Stimulated activated CD4-positive, alpha-beta T cell treated with anti-CD3 and anti-CD28 coated beads, Interleukin-4, amount 100 ng/mL, for 48 hours (primary cell): ENCODE results near the gene DPYD.

ENCODE experiments used
- DNase-seq, 2 donors: peaks; one replicate each; pipeline ENCODE4 v3.0.0-alpha.2; 2020; ENCODE audit warnings: low read depth in 2 of 2

DPYD gene

DNA sequence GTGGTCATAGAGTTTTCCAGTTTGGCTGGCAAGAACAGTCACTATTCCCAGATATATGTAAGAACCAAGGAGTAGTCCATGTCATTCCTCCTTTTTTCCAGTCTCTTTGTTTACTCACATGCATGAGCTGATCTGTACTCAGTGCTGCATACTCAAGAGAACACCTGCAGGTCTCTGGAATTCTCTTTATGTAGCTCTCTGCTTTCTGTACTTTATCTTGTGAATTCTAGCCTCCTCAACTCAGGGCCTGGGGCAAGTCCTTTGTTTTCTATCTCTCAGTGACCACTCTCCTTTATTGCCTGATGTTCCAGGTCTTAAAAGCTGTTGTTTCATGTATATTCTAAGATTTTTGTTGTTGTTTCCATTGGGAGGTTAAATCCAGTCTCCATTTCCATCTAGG lies 478.9 kb downstream of the DPYD start:
- DNase-seq = no peak

- no peak for DNase-seq
Observed at GRCh38 chr1:97433824-97434177, 487.0 kb downstream of the DPYD start.

DNA sequence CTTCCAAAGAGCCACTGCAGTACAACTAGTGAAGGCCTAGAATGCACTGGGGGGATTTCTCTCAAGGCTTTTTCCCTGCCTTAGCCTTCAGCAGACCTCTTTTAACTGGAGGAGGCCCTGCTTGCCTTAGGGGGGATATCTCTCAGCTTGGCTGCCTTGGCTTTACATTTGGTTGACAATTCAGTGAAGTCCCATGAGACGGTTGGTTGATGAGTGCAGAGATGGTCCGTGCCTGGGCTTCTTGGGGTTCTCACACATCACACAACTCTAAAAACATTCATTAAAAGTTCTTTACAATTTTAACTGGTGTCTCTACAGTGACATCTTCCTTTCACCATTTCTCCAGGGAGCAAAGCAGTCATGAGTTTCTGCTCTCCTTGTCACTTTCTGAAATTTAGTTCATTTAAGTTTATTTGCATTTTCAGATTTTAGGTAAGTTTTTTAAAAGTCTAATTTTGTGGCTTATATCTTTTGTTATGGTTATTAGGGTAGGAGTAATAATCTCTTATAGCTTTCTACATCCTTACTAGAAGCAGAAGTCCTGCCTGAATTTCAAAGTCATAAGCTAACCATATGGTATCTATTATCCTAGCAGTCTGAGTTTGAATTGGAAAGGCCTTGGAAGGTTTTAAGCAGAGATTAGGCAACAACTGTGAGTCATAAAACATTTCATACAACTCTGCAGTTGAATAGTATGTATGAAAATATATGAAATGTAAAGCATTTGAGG lies 487.6 kb downstream of the DPYD start:
- DNase-seq = no peak

- DNase-seq = no peak
Observed at GRCh38 chr1:97427371-97427770, 493.5 kb downstream of the DPYD start.

DNA sequence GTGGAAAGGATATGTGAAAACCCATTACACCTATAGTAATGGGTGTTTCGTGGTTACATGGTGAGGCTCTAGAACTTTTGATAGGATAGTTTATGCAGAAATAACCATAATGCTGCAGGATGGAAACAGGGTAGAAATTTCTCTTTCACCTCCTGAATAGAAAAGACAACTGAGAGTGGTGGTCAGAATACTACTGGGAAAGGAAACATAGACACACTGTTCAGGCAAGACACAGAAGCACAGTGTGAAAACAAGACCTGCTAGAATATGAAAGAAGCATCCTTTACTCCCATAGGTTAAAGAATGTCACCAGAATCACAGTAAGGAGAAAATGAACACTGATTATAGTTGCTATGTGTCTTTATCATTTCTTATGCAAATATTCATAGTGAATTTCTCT lies 496.6 kb downstream of the DPYD start:
- DNase-seq = no peak

DNA sequence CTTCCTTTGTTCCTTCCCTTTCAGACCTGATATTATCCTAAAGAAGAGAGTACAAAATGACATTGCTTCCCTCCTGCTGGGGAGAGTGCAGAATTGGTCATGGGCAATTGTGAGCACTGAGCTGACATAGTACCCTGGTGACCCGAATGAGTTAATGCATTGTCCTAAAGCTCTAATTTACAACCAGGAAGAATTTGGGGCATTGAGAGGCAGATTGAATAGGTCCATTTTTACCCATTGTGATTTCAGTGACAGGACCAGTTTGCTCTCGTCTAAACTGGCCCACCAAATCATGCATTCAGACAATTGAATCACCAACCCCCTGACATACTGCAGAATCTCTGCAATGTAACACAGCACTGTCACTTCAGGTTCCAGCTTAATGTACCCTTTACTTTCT lies 497.4 kb downstream of the DPYD start:
- DNase-seq = no peak

GRCh38 chr1:97417661-97418060 lies 503.2 kb downstream of the DPYD start:
- DNase-seq = no peak

DNA sequence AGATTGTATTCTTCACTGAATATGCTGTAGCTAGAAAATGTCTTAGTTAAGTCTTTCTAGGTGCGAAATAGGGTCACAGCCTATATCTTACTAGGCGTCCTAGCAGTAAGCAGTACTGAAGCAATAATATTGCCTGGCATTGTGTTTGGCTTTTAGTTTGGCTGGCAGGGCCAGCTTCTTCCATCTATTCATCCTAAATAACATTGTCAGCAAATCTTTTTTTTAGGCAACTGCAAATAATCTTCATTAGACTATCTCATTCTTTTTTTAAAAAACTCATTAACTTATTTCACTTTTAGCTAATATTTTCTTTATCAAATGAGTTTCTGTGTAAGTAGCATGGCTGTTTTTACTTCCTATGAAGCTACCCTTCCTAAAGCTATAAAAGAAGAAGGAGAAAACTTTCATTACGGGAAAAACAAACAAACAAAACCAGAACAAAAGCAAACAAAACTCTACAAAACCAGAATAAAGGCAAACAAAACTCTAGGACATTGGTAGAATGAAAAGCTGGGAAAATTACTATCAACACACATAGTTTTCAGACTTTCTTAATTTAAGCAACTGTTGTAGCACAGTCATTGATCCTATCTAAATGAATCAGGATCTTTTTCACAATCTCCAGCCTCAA lies 506.0 kb downstream of the DPYD start:
- no peak for DNase-seq

DNA sequence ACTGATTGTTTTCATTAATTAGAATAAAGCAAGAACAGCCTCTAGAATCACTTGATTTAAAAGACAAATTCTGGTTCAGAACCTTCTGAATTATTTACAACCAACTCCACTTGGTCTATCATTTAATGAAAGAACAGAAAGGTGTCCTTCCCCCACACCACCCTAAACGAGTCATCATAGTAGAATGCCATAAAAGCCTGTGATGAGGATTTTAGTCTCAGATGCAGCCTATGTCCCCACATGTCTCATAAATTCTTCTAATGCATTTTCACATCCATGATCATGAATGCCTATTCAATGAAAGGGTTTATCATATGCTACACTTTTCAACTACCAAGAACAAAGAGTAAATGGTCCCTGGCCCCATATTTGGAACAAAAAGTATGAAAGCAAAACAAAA lies 508.1 kb downstream of the DPYD start:
- DNase-seq = no peak

DNA sequence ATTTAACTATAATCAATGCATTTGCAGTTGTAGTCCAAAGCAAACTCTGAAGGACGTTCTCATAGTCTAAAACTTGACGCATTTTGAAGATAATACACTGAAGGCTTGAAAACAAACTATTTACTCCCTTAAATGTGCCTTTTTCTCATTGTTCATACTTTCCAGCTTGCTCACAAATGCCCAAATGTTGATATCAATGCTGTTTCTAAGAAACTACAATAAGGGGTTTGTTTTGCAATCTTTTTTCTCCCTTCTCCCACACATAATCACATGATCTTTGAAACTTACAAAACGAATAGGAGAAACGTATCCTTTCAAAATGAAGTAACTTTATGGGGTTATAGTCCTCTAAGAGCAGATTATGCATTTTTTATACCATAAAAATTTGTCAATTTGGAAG lies 508.7 kb downstream of the DPYD start:
- DNase-seq = no peak

DNA sequence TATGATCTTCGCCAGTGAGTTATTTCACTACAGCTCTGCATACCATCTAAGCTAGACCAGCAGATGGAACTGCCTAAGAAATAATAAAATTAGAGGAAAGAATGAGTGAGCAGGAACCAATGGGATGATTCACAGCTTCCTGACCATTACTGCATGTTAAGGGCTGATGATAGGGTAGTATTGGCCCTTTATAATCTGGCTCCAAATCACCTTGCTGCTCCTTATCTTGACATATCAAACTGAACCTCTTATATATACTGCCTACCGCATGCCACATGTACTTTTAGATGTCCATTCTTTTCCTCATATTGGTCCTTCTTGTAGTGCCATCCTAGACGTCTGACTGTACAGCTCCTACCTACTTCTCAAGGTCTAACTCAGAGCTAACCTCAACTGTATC lies 524.4 kb downstream of the DPYD start:
- no peak for DNase-seq

- no peak for DNase-seq
Observed at GRCh38 chr1:97392701-97393100, 528.1 kb downstream of the DPYD start.

DNA sequence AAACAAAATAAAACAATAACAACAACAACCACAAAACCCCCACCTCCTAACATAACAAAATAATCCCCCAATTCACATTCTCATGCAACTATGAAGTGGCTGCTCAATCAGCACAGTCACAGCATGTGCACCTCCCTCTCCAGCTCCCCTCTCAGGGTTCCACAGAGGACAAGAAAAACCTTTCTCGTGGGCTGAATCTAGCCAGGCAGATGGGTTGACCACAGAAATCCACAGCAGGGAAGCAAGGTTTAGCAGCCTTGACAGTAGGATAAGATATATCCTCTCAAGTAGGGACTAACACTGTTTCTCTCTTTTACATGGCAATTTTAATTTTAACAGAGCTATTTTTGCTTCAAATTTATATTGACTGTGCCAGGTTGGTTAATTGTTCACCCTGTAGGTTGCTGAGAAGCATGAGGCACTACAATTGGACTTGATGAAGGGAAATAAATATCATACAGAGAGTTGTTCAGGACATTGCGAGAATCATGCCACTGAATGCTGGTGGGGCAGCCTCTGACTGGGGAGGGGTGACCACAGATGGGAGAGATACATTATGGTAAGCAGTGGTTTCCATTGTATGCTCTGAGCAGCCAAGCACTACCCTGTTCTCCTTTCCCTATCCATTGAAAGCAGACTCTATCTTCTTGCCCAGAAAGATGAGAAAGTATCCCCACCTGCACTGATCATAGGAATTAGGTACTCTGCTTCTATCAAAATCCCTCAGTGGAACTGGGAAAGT lies 535.1 kb downstream of the DPYD start:
- no peak for DNase-seq

DNA sequence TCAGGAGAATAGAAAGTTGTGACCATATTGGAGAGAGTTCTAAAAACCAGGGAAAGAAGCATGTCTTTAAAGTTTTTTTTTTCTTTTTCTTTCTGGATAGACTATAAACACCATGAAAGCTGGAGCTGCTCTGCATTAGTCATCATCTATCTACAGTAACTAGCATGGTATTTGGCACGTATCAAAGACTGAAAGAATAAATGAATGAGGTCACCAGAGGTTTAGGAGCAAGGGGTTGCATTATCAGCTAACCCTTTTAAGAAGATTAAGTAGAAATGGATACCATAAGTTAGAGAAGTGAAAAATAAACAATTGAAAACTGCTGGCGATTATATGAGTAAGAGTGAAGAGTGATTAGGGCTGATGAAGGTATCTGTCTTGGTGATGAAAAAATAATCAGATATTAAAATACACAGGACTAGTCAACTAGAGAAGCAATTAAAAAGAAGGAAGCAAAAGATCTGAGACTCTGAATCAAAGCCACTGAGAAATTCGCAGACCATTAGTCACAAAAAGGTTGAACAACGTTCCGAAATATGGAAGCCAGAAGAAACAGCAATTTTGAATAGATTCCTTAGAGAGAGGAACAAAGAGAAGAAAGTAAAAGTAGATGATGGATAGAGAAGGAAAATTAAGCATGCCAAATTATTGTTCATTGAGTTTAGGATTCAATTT lies 536.4 kb downstream of the DPYD start:
- no peak for DNase-seq

DNA sequence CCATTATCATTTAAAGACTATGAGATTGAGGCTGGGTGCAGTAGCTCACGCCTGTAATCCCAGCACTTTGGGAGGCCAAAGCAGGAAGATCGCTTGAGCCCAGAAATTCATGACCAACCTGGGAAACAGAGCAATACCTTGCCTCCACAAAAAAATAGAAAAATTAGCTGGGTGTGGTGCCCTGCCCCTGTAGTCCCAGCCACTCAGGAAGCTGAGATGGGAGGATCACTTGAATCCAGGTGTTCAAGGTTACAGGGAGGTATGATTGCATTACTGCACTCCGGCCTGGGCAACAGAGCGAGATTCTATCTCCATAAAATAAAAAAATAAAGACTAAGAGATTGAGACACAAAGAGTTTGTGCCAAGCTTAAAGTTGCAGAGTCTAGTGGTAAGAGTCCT lies 537.0 kb downstream of the DPYD start:
- no peak for DNase-seq

DNA sequence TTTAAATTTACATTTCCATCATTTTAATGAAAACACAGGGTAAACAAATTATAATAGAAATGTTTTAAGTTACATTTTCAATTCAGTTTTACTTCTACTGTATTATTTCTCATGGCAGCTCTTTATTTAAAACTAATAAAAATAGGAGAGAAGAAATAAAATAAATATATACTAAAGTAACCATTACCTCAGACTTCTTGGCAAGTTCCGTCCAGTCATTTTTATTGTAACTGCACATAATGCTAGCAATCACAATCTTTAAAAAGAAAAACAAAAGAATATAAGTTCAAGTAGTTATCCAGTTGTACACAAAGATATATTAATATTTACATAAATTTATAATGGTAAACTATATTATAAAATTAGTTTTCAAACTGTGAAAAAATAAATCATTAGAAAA lies 538.6 kb downstream of the DPYD start:
- no peak for DNase-seq

DNA sequence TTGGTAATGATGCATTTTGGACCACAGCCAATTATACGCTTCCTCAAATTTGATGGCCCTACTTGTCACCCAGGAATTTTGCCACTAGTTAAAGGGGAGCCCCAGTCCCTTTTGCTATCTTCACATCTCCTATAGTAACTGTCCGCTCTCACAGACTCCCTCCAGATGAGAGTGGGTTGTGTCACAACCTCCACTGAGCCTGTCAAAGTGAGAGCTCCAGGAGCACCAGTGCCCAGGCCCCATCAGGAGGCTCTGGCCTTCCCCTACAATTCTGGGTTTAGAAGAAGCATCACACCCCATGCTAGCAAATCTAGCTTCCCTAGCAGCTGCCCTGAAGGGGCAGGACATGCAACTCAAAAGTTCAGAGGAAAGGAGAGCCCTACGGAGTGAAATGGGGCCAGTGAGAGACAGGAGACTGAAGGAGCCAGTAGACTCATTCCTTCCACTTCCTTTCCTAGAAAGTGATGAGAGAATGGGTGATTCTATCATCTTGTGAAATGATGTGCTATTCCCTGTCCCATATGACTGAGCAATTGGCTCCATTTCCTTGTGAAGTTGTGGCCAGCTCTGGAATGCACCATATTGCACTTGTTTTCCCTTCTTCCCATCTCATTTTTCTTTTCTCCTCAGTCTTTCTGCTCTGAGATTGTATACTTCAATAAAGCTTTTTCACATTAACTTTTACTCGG lies 541.3 kb downstream of the DPYD start:
- no peak for DNase-seq

- no peak for DNase-seq
Observed at GRCh38 chr1:97378596-97378995, 542.2 kb downstream of the DPYD start.

DNA sequence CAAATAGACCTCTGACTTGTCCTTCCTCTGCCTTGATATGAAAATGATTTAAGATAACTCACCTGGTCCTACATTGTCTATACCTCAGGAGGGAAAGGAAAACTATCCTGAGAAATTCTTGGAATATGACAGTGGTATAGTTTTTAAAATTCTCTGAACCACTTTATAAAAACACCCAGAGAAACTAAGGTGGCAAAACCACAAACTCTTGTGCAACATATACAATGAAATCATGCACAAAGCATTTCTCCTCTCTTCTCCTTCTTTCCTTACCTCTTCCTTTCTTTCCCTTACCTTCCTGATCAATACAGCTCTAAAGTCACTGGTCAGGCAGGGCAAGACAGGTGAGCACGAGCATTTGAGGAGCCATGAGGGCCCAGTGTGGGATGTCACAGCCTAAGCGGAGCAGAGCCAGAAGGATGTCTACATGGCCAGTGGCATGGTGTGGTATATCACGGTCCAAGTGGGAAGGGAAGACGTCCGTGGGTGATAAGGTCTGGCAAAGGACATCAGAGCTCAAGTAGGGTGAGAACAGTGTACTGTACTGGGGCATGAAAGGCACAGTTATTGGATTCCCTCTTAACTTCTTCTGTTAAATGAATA lies 543.3 kb downstream of the DPYD start:
- no peak for DNase-seq

GRCh38 chr1:97373000-97373399 lies 547.8 kb downstream of the DPYD start:
- DNase-seq = no peak

DNA sequence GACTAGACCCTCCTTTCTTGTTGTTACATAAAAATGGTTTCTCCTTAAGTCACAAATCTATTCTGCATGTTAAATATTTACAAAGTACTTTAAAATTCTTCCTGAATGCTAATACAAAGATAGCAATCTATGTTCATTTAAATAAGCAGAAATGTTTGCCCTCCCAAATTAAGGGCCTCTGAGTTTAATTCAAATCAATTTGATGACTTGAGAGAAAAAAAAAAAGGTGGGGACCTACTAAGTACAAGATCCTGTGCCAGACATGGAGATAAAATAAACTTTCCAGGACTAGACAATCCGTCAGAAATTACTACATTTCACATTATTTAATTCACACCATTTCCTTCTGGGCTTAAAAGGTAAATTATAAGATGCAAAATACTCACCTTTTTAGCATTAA lies 548.3 kb downstream of the DPYD start:
- no peak for DNase-seq

DNA sequence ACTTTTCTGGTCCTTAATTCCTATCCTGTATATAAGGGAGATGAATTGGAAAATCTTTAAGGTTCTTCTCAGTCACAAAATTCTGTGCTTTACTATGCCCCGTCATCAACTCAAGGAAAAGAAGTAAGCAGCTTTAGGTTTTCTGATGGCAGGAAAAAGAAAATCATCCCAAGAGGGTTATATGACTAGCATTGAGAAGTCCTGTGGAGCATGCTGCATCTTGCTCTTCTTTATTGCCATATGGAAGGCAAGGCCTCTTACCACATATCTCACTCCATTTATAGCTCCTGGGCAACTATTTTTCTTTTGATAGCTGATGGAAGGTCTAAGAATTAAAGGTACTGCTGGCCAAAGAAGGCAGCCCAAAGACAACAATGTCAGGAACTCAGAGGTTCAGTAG lies 552.5 kb downstream of the DPYD start:
- no peak for DNase-seq
